GM21515 (cell line): ENCODE data around the gene GEMIN5.
"Not testable (repeated sequence)": the region's sequence is repeated elsewhere in the genome, so short reads cannot be mapped to it uniquely, and the experiment has no call there.

Experiments used
- ATAC-seq: cut with Tn5 transposase; IDR thresholded peaks from one replicate; pipeline ENCODE4 v1.9.1; 2021; ENCODE audit not compliant: unreplicated experiment

The GEMIN5 gene

GRCh38 chr5:154940772-154941620 lies 3.0 kb upstream of the GEMIN5 start, which contains the start of gene MRPL22:
MRPL22 (plus strand) TSS chr5:154941073; CDS start chr5:154941111, 38 bp downstream.
- peak; percentile 54 for ATAC-seq

GRCh38 chr5:154940375-154940771 lies 2.4 kb upstream of the GEMIN5 start:
- no peak for ATAC-seq

- ATAC-seq, result not testable (repeated sequence)
These were observed 1.4 kb upstream of the GEMIN5 start for GRCh38 chr5:154939387-154939786.

- ATAC-seq, result no peak
These were observed 759 bp downstream of the GEMIN5 start for GRCh38 chr5:154937186-154937717.

- no peak for ATAC-seq
These were observed 3.1 kb downstream of the GEMIN5 start for GRCh38 chr5:154934881-154935280.

GRCh38 chr5:154933537-154933936 lies 4.5 kb downstream of the GEMIN5 start:
- ATAC-seq, result no peak

- ATAC-seq, result no peak
These were observed 14.3 kb downstream of the GEMIN5 start for GRCh38 chr5:154923441-154924430.

- ATAC-seq, result no peak
These were observed 20.3 kb downstream of the GEMIN5 start for GRCh38 chr5:154917757-154918156.

GRCh38 chr5:154916874-154917273 lies 21.1 kb downstream of the GEMIN5 start:
- no peak for ATAC-seq

GRCh38 chr5:154905601-154906000 lies 32.4 kb downstream of the GEMIN5 start:
- not testable (repeated sequence) for ATAC-seq

GRCh38 chr5:154901913-154902312 lies 36.1 kb downstream of the GEMIN5 start:
- no peak for ATAC-seq

GRCh38 chr5:154901276-154901675 lies 36.7 kb downstream of the GEMIN5 start:
- no peak for ATAC-seq

- no peak for ATAC-seq
These were observed 37.9 kb downstream of the GEMIN5 start for GRCh38 chr5:154900066-154900465.

- ATAC-seq, result no peak
These were observed 38.7 kb downstream of the GEMIN5 start for GRCh38 chr5:154899151-154899816.

- no peak for ATAC-seq
These were observed 39.8 kb downstream of the GEMIN5 start for GRCh38 chr5:154898210-154898609.

- no peak for ATAC-seq
These were observed 41.3 kb downstream of the GEMIN5 start for GRCh38 chr5:154896562-154897165.

GRCh38 chr5:154895606-154896561 lies 42.1 kb downstream of the GEMIN5 start:
- no peak for ATAC-seq

GRCh38 chr5:154893381-154893780 lies 44.6 kb downstream of the GEMIN5 start:
- ATAC-seq, result no peak

GRCh38 chr5:154892369-154892771 lies 45.6 kb downstream of the GEMIN5 start:
- no peak for ATAC-seq
